Liver (tissue), 9 donors: ENCODE results near the gene DLAT. TPM values are rescaled to one million over a fixed set of nuclear protein-coding genes. Genes with fewer than 3 reads are reported as not detected.
A peak's percentile ranks its signal among the peaks of the same experiment; 100 is the strongest.

ENCODE experiments used
- DNase-seq: peaks from one replicate; pipeline ENCODE4 v3.0.0-alpha.2; 2017; ENCODE audit warnings: low spot score
- H3K27ac ChIP-seq, 2 donors: one replicate each; pipeline ENCODE4 v1.7.0; 2013; ENCODE audit warnings: inconsistent platforms in 2 of 2, low read length in 2 of 2, control low read depth in 1 of 2, low read depth in 1 of 2, mild to moderate bottlenecking in 1 of 2
- H3K27me3 ChIP-seq, 4 donors: one replicate each; pipeline versions ENCODE4 v1.6.1 to v1.7.0; 2013; ENCODE audit warnings: low read length in 3 of 4, inconsistent platforms in 1 of 4, mild to moderate bottlenecking in 1 of 4, moderate library complexity in 1 of 4; ENCODE audit not compliant: control insufficient read depth in 4 of 4, insufficient read depth in 4 of 4
- H3K36me3 ChIP-seq, 4 donors: one replicate each; pipeline versions ENCODE4 v1.6.1 to v1.7.0; 2013; ENCODE audit warnings: low read length in 3 of 4, mild to moderate bottlenecking in 3 of 4, low read depth in 1 of 4, moderate library complexity in 1 of 4; ENCODE audit not compliant: control insufficient read depth in 4 of 4, insufficient read depth in 3 of 4
- H3K4me1 ChIP-seq, 4 donors: one replicate each; pipeline versions ENCODE4 v1.6.1 to v1.7.0; 2013; ENCODE audit warnings: low read length in 3 of 4, mild to moderate bottlenecking in 3 of 4, moderate library complexity in 1 of 4; ENCODE audit not compliant: control insufficient read depth in 4 of 4, insufficient read depth in 4 of 4
- H3K4me3 ChIP-seq, 3 donors: one replicate each; pipeline versions ENCODE4 v1.6.1 to v1.7.0; 2013; ENCODE audit warnings: low read length in 3 of 3, control low read depth in 1 of 3, low read depth in 1 of 3, mild to moderate bottlenecking in 1 of 3
- H3K9ac ChIP-seq, 2 donors: one replicate each; pipeline ENCODE4 v1.7.0; 2013; ENCODE audit warnings: low read length in 2 of 2, mild to moderate bottlenecking in 2 of 2, moderate library complexity in 2 of 2, control low read depth in 1 of 2, low read depth in 1 of 2
- H3K9me3 ChIP-seq, 4 donors: one replicate each; pipeline versions ENCODE4 v1.6.1 to v1.7.0; 2013; ENCODE audit warnings: low read length in 3 of 4; ENCODE audit not compliant: control insufficient read depth in 4 of 4
- ATF3 ChIP-seq: IDR thresholded peaks from 2 replicates; pipeline ENCODE4 v1.6.1; 2016; ENCODE audit warnings: antibody characterized with exemption
- EGR1 ChIP-seq, 2 donors: IDR thresholded peaks; 2 replicates each; pipeline ENCODE4 v1.6.1; 2016 to 2018; ENCODE audit warnings: antibody characterized with exemption in 2 of 2, low read depth in 2 of 2
- FOXA1 ChIP-seq: IDR thresholded peaks from 2 replicates; pipeline ENCODE4 v1.6.1; 2016; ENCODE audit warnings: antibody characterized with exemption
- FOXA2 ChIP-seq: IDR thresholded peaks from 2 replicates; pipeline ENCODE4 v1.6.1; 2016; ENCODE audit warnings: antibody characterized with exemption
- GABPA ChIP-seq, 2 donors: IDR thresholded peaks in 1 of 2; conservative IDR thresholded peaks in 1 of 2; 2 replicates each; pipeline ENCODE4 v1.6.1; 2016; ENCODE audit warnings: antibody characterized with exemption in 2 of 2, mild to moderate bottlenecking in 1 of 2, moderate library complexity in 1 of 2
- HNF4A ChIP-seq, 2 donors: conservative IDR thresholded peaks; 2 replicates each; pipeline ENCODE4 v1.6.1; 2016; ENCODE audit warnings: antibody characterized with exemption in 2 of 2, mild to moderate bottlenecking in 2 of 2
- JUND ChIP-seq, 2 donors: IDR thresholded peaks; 2 replicates each; pipeline ENCODE4 v1.6.1; 2016; ENCODE audit warnings: antibody characterized with exemption in 2 of 2
- MAX ChIP-seq: IDR thresholded peaks from 2 replicates; pipeline ENCODE4 v1.6.1; 2016; ENCODE audit warnings: antibody characterized with exemption
- NR2F2 ChIP-seq: IDR thresholded peaks from 2 replicates; pipeline ENCODE4 v1.6.1; 2016; ENCODE audit warnings: antibody characterized with exemption
- RAD21 ChIP-seq, 2 donors: IDR thresholded peaks; 2 replicates each; pipeline ENCODE4 v1.6.1; 2016; ENCODE audit warnings: antibody characterized with exemption in 2 of 2, mild to moderate bottlenecking in 2 of 2
- SP1 ChIP-seq: IDR thresholded peaks from 2 replicates; pipeline ENCODE4 v1.6.1; 2018; ENCODE audit warnings: antibody characterized with exemption, mild to moderate bottlenecking
- YY1 ChIP-seq: IDR thresholded peaks from 2 replicates; pipeline ENCODE4 v1.6.1; 2016; ENCODE audit warnings: antibody characterized with exemption, mild to moderate bottlenecking
- WGBS: extraction: QIAGEN DNeasy Blood & Tissue Kit; methylation state at CpG from one replicate; pipeline ENCODE4 v1.1.7; 2013; 5-methylcytosine and 5-hydroxymethylcytosine counted together
- polyA plus RNA-seq, 2 donors: library from polyadenylated mRNA; stranded (reverse) in 1 of 2; unstranded in 1 of 2; fragments of 200-250 nt in 1 of 2; fragments of >200 nt in 1 of 2; fragmentation: Nextera tagmentation in 1 of 2; extraction: Ambion mirVana in 1 of 2; gene quantifications; one replicate each; pipeline versions ENCODE4 v1.2.1 to v1.2.3, GENCODE V29; 2013 to 2015
- total RNA-seq, 2 donors: library from RNA; depleted of rRNA; stranded (reverse); fragments of >200 nt; gene quantifications; one replicate each; pipeline ENCODE4 v1.2.3, GENCODE V29; 2014
- TF ChIP-seq, protein P1 (sequence below): fragments of 150-350 bp; IDR thresholded peaks from 2 replicates; pipeline ENCODE4 v1.5.1; 2017; ENCODE audit warnings: improper control_type of control experiment, low read depth, low read length; ENCODE audit not compliant: missing input control
- TF ChIP-seq, protein P2 (sequence below): IDR thresholded peaks from 2 replicates; pipeline ENCODE4 v1.6.1; 2016; ENCODE audit warnings: antibody characterized with exemption
- donor health status: healthy.
- donor health status: healthy.
- donor health status: healthy.
- donor health status: healthy.
- donor health status: healthy.

Gene DLAT
- total and polyA plus RNA-seq, 4 donors, result 8.8 to 16.3 (median 13.2) TPM

DNA sequence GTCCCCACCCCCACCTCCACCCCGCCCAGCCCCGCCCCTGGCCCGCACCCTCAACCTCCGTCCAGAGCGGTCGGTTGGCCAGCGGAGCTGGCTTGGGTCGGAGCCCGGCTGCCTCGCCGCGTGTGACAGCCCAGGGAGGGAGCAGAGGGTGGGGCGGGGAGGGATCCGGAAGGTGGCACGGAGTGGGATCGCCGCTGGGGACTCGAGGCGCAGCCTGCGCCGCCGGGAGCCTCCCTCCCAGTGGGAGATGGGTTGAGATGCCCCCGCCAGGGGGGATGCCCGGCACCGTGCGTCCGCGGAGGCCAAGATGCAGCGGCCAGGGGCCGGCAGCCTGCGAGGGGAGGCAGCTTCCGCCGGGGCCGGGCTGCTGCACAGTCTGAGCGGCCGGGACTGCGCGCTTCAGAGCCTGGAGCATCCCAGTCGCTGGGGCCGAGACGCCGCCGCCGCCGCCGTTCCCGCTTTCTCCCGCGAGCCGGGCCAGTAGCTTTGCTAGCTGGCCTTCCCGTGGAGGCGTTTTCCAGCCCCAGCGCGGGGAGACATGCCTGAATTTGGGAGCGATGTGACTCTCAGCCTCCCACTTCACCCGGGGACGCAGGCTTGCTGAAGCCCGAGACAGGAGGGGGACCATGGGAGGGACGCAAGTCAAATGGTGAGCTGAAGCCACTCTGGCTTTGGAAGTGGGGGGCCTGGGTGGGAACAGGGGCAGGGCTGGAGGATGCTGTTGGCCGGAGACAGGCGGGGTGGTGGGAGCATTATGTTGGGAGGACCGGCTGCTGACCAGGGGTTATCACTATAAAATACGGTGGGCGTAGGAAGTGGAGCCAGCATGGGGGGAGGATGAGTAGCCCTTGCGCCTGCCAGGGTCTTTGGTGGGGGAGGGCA is 47.8 kb upstream of the DLAT start:
- Histone ChIP-seq H3K9ac (peak overlapping the region in 1 of 2 donors; percentile 19), H3K27me3 (no peaks in the 10 kb centered on the region), H3K4me1 (peaks cover 0 to 18% (median 6%) of the 10 kb centered on the region in 4 donors), H3K36me3 (peaks cover 0 to 2% (median 0%) of the 10 kb centered on the region in 4 donors), H3K27ac (peak overlapping the region in 1 of 2 donors; percentile 36), H3K9me3 (no peaks in the 10 kb centered on the region), H3K4me3 (peak overlapping the region; percentile 20 to 69 (median 61))
- TF ChIP-seq MAX (no peak), ATF3 (no peak), JUND (IDR thresholded peaks at IDR 0.05) (no peak), RAD21 (IDR thresholded peaks at IDR 0.05) (no peak), NR2F2 (no peak), SP1 (no peak), FOXA1 (no peak)
- no peak for DNase-seq
- WGBS, result 6% methylated on average over 65 of the region's 65 CpGs

DNA sequence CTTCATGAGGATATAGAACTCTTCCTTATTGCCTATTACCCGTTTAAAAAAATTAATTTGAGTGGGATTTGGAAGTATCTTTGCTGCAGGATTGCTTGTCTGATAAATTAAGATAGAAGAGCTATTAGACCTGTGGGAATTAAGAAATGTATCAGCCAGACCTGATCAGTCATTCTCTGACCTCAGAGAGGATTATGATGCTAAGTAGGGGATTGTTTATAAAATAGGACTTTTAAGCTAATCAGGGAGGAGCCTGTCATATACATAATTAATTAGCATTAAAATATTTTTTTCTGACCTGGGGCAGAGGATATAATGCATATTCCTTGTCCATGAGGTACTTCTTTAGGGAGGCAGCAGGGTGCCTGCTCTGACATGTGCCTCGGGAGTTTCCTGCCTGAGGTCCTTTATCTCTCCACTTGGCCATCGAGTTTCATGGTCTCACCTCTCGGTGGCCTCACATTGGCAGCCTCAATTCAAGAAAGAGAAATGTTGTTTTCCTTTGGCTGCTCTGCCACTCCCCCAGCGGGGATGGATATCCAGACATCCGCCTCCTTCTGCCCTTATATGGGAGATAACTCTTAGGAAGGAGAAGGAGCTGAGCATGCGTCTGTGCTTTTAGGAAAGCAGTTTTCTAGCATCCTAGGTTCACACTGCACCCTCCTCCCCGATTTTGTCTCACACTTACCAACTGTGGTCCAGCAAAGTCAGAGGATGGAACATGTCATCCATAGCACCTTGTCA is 47.0 kb upstream of the DLAT start:
- Histone ChIP-seq H3K4me3 (peak overlapping the region in 2 of 3 donors; percentile 5 to 69), H3K4me1 (peaks cover 0 to 18% (median 8%) of the 10 kb centered on the region in 4 donors), H3K36me3 (peaks cover 0 to 2% (median 0%) of the 10 kb centered on the region in 4 donors), H3K9me3 (no peaks in the 10 kb centered on the region), H3K27ac (no peak overlapping the region), H3K27me3 (no peaks in the 10 kb centered on the region), H3K9ac (peak overlapping the region in 1 of 2 donors; percentile 19)
- 62% methylated on average over 8 of the region's 8 CpGs for WGBS
- TF ChIP-seq NR2F2, result peak; percentile 36
- TF ChIP-seq EGR1 (IDR thresholded peaks at IDR 0.05; ENCODE audit: low read depth in 2 of 2), result no peak
- TF ChIP-seq, protein P1, sequence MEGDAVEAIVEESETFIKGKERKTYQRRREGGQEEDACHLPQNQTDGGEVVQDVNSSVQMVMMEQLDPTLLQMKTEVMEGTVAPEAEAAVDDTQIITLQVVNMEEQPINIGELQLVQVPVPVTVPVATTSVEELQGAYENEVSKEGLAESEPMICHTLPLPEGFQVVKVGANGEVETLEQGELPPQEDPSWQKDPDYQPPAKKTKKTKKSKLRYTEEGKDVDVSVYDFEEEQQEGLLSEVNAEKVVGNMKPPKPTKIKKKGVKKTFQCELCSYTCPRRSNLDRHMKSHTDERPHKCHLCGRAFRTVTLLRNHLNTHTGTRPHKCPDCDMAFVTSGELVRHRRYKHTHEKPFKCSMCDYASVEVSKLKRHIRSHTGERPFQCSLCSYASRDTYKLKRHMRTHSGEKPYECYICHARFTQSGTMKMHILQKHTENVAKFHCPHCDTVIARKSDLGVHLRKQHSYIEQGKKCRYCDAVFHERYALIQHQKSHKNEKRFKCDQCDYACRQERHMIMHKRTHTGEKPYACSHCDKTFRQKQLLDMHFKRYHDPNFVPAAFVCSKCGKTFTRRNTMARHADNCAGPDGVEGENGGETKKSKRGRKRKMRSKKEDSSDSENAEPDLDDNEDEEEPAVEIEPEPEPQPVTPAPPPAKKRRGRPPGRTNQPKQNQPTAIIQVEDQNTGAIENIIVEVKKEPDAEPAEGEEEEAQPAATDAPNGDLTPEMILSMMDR, result no peak
- TF ChIP-seq RAD21 (IDR thresholded peaks at IDR 0.05), result peak in 1 of 2 donors; percentile 33
- peak; percentile 11 for TF ChIP-seq SP1
- DNase-seq, result no peak

- Histone ChIP-seq H3K9me3 (no peaks in the 10 kb centered on the region), H3K27me3 (no peaks in the 10 kb centered on the region), H3K4me3 (no peak overlapping the region), H3K4me1 (peaks cover 6 to 14% (median 10%) of the 10 kb centered on the region in 4 donors), H3K27ac (no peak overlapping the region), H3K36me3 (no peaks in the 10 kb centered on the region), H3K9ac (no peak overlapping the region)
- 89% methylated on average over 3 of the region's 3 CpGs for WGBS
- no peak for DNase-seq
- TF ChIP-seq, protein P1, result no peak
- TF ChIP-seq MAX (no peak), NR2F2 (no peak), EGR1 (IDR thresholded peaks at IDR 0.05; ENCODE audit: low read depth in 2 of 2) (no peak), HNF4A (conservative IDR thresholded peaks at IDR 0.05) (no peak), JUND (IDR thresholded peaks at IDR 0.05) (no peak), FOXA2 (no peak), ATF3 (no peak), YY1 (no peak), GABPA (IDR thresholded peaks at IDR 0.05 in 1 of 2, conservative IDR thresholded peaks at IDR 0.05 in 1 of 2) (no peak)
- TF ChIP-seq, protein P2, sequence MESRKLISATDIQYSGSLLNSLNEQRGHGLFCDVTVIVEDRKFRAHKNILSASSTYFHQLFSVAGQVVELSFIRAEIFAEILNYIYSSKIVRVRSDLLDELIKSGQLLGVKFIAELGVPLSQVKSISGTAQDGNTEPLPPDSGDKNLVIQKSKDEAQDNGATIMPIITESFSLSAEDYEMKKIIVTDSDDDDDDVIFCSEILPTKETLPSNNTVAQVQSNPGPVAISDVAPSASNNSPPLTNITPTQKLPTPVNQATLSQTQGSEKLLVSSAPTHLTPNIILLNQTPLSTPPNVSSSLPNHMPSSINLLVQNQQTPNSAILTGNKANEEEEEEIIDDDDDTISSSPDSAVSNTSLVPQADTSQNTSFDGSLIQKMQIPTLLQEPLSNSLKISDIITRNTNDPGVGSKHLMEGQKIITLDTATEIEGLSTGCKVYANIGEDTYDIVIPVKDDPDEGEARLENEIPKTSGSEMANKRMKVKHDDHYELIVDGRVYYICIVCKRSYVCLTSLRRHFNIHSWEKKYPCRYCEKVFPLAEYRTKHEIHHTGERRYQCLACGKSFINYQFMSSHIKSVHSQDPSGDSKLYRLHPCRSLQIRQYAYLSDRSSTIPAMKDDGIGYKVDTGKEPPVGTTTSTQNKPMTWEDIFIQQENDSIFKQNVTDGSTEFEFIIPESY, result no peak
Measured at GRCh38 chr11:111980062-111980461, 45.1 kb upstream of the DLAT start.
